CD4-positive, alpha-beta T cell (primary cell): Measurements from ENCODE around the gene ATIC. TPM values are rescaled to one million over a fixed set of nuclear protein-coding genes. Genes with fewer than 3 reads are reported as not detected.

Experiments
- ATAC-seq: fragments of 200-7000 bp; cut with Tn5 transposase; one replicate; pipeline ENCODE4 v1.10.0; 2022; ENCODE audit warnings: mild to moderate bottlenecking; ENCODE audit not compliant: poor library complexity
- CTCF ChIA-PET: fragments of 350-600 bp; sonication (Branson Sonifier 250); formaldehyde crosslinking; loops from one replicate; lab custom pipeline; 2021; ENCODE audit warnings: antibody characterized with exemption, inconsistent platforms; lab: Charles Lee
- POLR2A ChIA-PET: fragments of 350-600 bp; sonication (Branson Sonifier 250); formaldehyde crosslinking; loops from one replicate; lab custom pipeline; 2021; ENCODE audit warnings: antibody characterized with exemption, inconsistent platforms; lab: Charles Lee
- DNase-seq, 14 experiments: peaks; one replicate each; pipeline ENCODE4 v3.0.0-alpha.2; 2013 to 2020; ENCODE audit warnings: mixed read lengths in 2 of 14
- H3K27ac ChIP-seq, 2 donors: one replicate each; pipeline versions ENCODE4 v1.5.1 to v1.7.0; 2013; ENCODE audit warnings: low read length in 2 of 2, low read depth in 1 of 2, mild to moderate bottlenecking in 1 of 2
- H3K27me3 ChIP-seq, 2 experiments: 1 replicate in 1 of 2; 2 replicates in 1 of 2; pipeline versions ENCODE4 v1.6.1 to v1.7.0; 2013; ENCODE audit warnings: low read length in 2 of 2, control low read depth in 1 of 2, mild to moderate bottlenecking in 1 of 2, moderate library complexity in 1 of 2; ENCODE audit not compliant: insufficient read depth in 2 of 2, control insufficient read depth in 1 of 2
- H3K36me3 ChIP-seq: one replicate; pipeline ENCODE4 v1.6.1; 2013; ENCODE audit warnings: low read length, control low read depth; ENCODE audit not compliant: insufficient read depth
- H3K4me1 ChIP-seq: one replicate; pipeline ENCODE4 v1.6.1; 2013; ENCODE audit warnings: low read length, control low read depth; ENCODE audit not compliant: insufficient read depth
- H3K4me3 ChIP-seq: one replicate; pipeline ENCODE4 v1.5.1; 2013; ENCODE audit warnings: mild to moderate bottlenecking, low read length, moderate library complexity
- H3K9me3 ChIP-seq, 2 experiments: 1 replicate in 1 of 2; 2 replicates in 1 of 2; pipeline versions ENCODE4 v1.6.1 to v1.7.0; 2013; ENCODE audit warnings: low read length in 2 of 2, mild to moderate bottlenecking in 2 of 2, control low read depth in 1 of 2, moderate library complexity in 1 of 2; ENCODE audit not compliant: control insufficient read depth in 1 of 2, insufficient read depth in 1 of 2
- H3K27ac Mint-ChIP-seq: one replicate; pipeline ENCODE4 v1.8.0; 2020; ENCODE audit warnings: mixed read lengths
- H3K27me3 Mint-ChIP-seq: one replicate; pipeline ENCODE4 v1.8.0; 2021; ENCODE audit warnings: mixed read lengths
- H3K36me3 Mint-ChIP-seq: one replicate; pipeline ENCODE4 v1.8.0; 2021; ENCODE audit warnings: low read depth, mixed read lengths
- H3K4me1 Mint-ChIP-seq: one replicate; pipeline ENCODE4 v1.8.0; 2021; ENCODE audit warnings: low read depth, mixed read lengths
- H3K4me3 Mint-ChIP-seq: one replicate; pipeline ENCODE4 v1.8.0; 2020; ENCODE audit warnings: mild to moderate bottlenecking, mixed read lengths
- H3K9me3 Mint-ChIP-seq: one replicate; pipeline ENCODE4 v1.8.0; 2020; ENCODE audit warnings: mixed read lengths
- CTCF ChIP-seq: fragments of 200-600 bp; IDR thresholded peaks from one replicate; pipeline ENCODE4 v1.8.0; 2022; ENCODE audit warnings: antibody characterized with exemption, mild to moderate bottlenecking
- intact Hi-C, 2 experiments: fragments of 100-400 bp; cut with DNase I in 1 of 2; cut with micrococcal nuclease in 1 of 2; formaldehyde crosslinking; loops; one replicate each; pipeline versions ENCODE4 v1.15.1 to v1.9.0; 2023 to 2025; cut with DNase I, micrococcal nuclease
- total RNA-seq, 174 experiments: library from RNA in 2 of 174; stranded (reverse) in 2 of 174; gene quantifications; one replicate each; pipeline ENCODE4 v1.2.3 and lab custom pipeline; 2021 to 2026

Gene ATIC
- total RNA-seq, 2 experiments from 2014 or later: 40.5 to 43.3 TPM

GRCh38 chr2:215271446-215271845 lies 40.4 kb upstream of the ATIC start:
- Mint-ChIP-seq H3K4me3 (no peak overlapping the region), H3K9me3 (no peaks in the 10 kb centered on the region), H3K36me3 (no peaks in the 10 kb centered on the region), H3K27ac (no peak overlapping the region), H3K27me3 (peaks cover 12% of the 10 kb centered on the region), H3K4me1 (no peaks in the 10 kb centered on the region)
- DNase-seq: no peak
- POLR2A ChIA-PET: interaction anchor here (0.6 kb wide), 1 partner anchor 63 kb away, joined by 6 read pairs; no protein-coding TSS in a partner anchor
- CTCF ChIA-PET: no interaction called here
- no peak for ATAC-seq
- intact Hi-C loops: loop anchor here in 1 of 2 experiments (2.0 kb wide), 1 partner anchor 649 kb away; no protein-coding TSS in a partner anchor
- H3K4me3 ChIP-seq: no peak overlapping the region
- TF ChIP-seq CTCF: no peak
- no peaks in the 10 kb centered on the region for H3K9me3 ChIP-seq
- H3K4me1 ChIP-seq: no peaks in the 10 kb centered on the region
- H3K36me3 ChIP-seq: no peaks in the 10 kb centered on the region
- H3K27ac ChIP-seq: no peak overlapping the region
- no peaks in the 10 kb centered on the region for H3K27me3 ChIP-seq

GRCh38 chr2:215272918-215273317 lies 38.9 kb upstream of the ATIC start:
- Histone ChIP-seq H3K27me3 (no peaks in the 10 kb centered on the region), H3K27ac (no peak overlapping the region), H3K9me3 (no peaks in the 10 kb centered on the region), H3K4me1 (no peaks in the 10 kb centered on the region), H3K4me3 (no peak overlapping the region), H3K36me3 (no peaks in the 10 kb centered on the region)
- ChIA-PET POLR2A (no interaction called here), CTCF (no interaction called here)
- H3K4me1 Mint-ChIP-seq: no peaks in the 10 kb centered on the region
- no peaks in the 10 kb centered on the region for H3K36me3 Mint-ChIP-seq
- intact Hi-C loops: no loop called here
- H3K9me3 Mint-ChIP-seq: no peaks in the 10 kb centered on the region
- ATAC-seq (no peak), DNase-seq (no peak)
- peaks cover 13% of the 10 kb centered on the region for H3K27me3 Mint-ChIP-seq
- no peak overlapping the region for H3K27ac Mint-ChIP-seq
- TF ChIP-seq CTCF: no peak
- H3K4me3 Mint-ChIP-seq: no peak overlapping the region

GRCh38 chr2:215274829-215275228 lies 37.0 kb upstream of the ATIC start:
- CTCF ChIA-PET: no interaction called here
- peaks cover 13% of the 10 kb centered on the region for H3K27me3 Mint-ChIP-seq
- no peak overlapping the region for H3K4me3 ChIP-seq

More at GRCh38 chr2:215274829-215275228, 37.0 kb upstream of the ATIC start:
- no peak for DNase-seq
- Histone ChIP-seq H3K36me3 (no peaks in the 10 kb centered on the region), H3K9me3 (no peaks in the 10 kb centered on the region), H3K4me1 (no peaks in the 10 kb centered on the region), H3K27ac (no peak overlapping the region), H3K27me3 (no peaks in the 10 kb centered on the region)
- H3K4me3 Mint-ChIP-seq: no peak overlapping the region
- H3K9me3 Mint-ChIP-seq: no peaks in the 10 kb centered on the region
- POLR2A ChIA-PET: no interaction called here
- H3K36me3 Mint-ChIP-seq: no peaks in the 10 kb centered on the region
- no peak for ATAC-seq
- H3K27ac Mint-ChIP-seq: no peak overlapping the region
- intact Hi-C loops: no loop called here
- no peak for TF ChIP-seq CTCF
- H3K4me1 Mint-ChIP-seq: no peaks in the 10 kb centered on the region
